CD14-positive monocyte (primary cell): ENCODE measurements around the gene DYNC1LI1. TPM values are rescaled to one million over a fixed set of nuclear protein-coding genes. Genes with fewer than 3 reads are reported as not detected.
A peak's percentile ranks its signal among the peaks of the same experiment; 100 is the strongest.

ENCODE experiments used
- DNase-seq, 3 donors: peaks; one replicate each; pipeline ENCODE4 v3.0.0-alpha.2; 2011 to 2022
- H2AFZ ChIP-seq: 2 replicates; pipeline ENCODE4 v1.6.0; 2012; ENCODE audit warnings: mild to moderate bottlenecking, low read depth, low read length, inconsistent platforms; ENCODE audit not compliant: insufficient read depth, poor library complexity, severe bottlenecking
- H3K27ac ChIP-seq, 2 donors: 1 replicate in 1 of 2; 2 replicates in 1 of 2; pipeline ENCODE4 v1.5.1; 2012 to 2013; ENCODE audit warnings: low read length in 2 of 2, control low read depth in 1 of 2, inconsistent platforms in 1 of 2, low read depth in 1 of 2, mild to moderate bottlenecking in 1 of 2
- H3K27me3 ChIP-seq, 2 donors: one replicate each; pipeline versions ENCODE4 v1.6.0 to v1.6.1; 2011 to 2013; ENCODE audit warnings: low read length in 2 of 2; ENCODE audit not compliant: control insufficient read depth in 2 of 2, insufficient read depth in 2 of 2
- H3K36me3 ChIP-seq, 2 donors: replicated peaks in 1 of 2; 1 replicate in 1 of 2; 2 replicates in 1 of 2; pipeline versions ENCODE4 v1.5.1 to v1.6.1; 2012 to 2013; ENCODE audit warnings: low read length in 2 of 2, control low read depth in 1 of 2, inconsistent platforms in 1 of 2, mild to moderate bottlenecking in 1 of 2; ENCODE audit not compliant: insufficient read depth in 2 of 2, control insufficient read depth in 1 of 2
- H3K4me1 ChIP-seq, 2 donors: 1 replicate in 1 of 2; 2 replicates in 1 of 2; pipeline versions ENCODE4 v1.5.1 to v1.6.1; 2012 to 2013; ENCODE audit warnings: low read length in 2 of 2, control low read depth in 1 of 2, inconsistent platforms in 1 of 2, mild to moderate bottlenecking in 1 of 2, moderate library complexity in 1 of 2; ENCODE audit not compliant: insufficient read depth in 2 of 2, control insufficient read depth in 1 of 2
- H3K4me2 ChIP-seq: replicated peaks from 2 replicates; pipeline ENCODE3; 2012; ENCODE audit warnings: low read length, moderate library complexity, mild to moderate bottlenecking; ENCODE audit not compliant: poor library complexity, severe bottlenecking; ENCODE audit errors: extremely low read depth
- H3K4me3 ChIP-seq, 3 experiments: fragments of 200-600 bp in 1 of 3; sonication (generic) in 1 of 3; replicated peaks in 1 of 3; 1 replicate in 2 of 3; 2 replicates in 1 of 3; pipeline ENCODE4 v1.5.1; 2011 to 2013; ENCODE audit warnings: low read length in 3 of 3, mild to moderate bottlenecking in 3 of 3, control low read depth in 2 of 3, low read depth in 2 of 3, inconsistent platforms in 1 of 3, moderate library complexity in 1 of 3
- H3K79me2 ChIP-seq: 2 replicates; pipeline ENCODE4 v1.6.0; 2012; ENCODE audit warnings: mild to moderate bottlenecking, control low read depth, inconsistent platforms, low read length, moderate library complexity; ENCODE audit not compliant: insufficient read depth
- H3K9ac ChIP-seq: 2 replicates; pipeline ENCODE4 v1.6.0; 2017; ENCODE audit warnings: low read length, mild to moderate bottlenecking; ENCODE audit not compliant: insufficient read depth, poor library complexity, severe bottlenecking
- H3K9me3 ChIP-seq, 2 donors: replicated peaks in 1 of 2; 1 replicate in 1 of 2; 2 replicates in 1 of 2; pipeline versions ENCODE4 v1.5.1 to v1.6.1; 2012 to 2013; ENCODE audit warnings: low read length in 2 of 2, control low read depth in 1 of 2; ENCODE audit not compliant: control insufficient read depth in 1 of 2, insufficient read depth in 1 of 2
- H4K20me1 ChIP-seq: 2 replicates; pipeline ENCODE4 v1.6.0; 2012; ENCODE audit warnings: mild to moderate bottlenecking, low read length, control low read depth, moderate library complexity; ENCODE audit not compliant: insufficient read depth
- H3K27ac Mint-ChIP-seq, 7 donors: one replicate each; pipeline ENCODE4 v1.8.0; 2020; ENCODE audit warnings: mild to moderate bottlenecking in 7 of 7, mixed read lengths in 7 of 7, moderate library complexity in 6 of 7, inconsistent platforms in 2 of 7
- H3K27me3 Mint-ChIP-seq, 3 donors: one replicate each; pipeline ENCODE4 v1.8.0; 2021 to 2022; ENCODE audit warnings: low read depth in 3 of 3, mild to moderate bottlenecking in 3 of 3, mixed read lengths in 3 of 3, moderate library complexity in 3 of 3, inconsistent platforms in 1 of 3
- H3K36me3 Mint-ChIP-seq, 2 donors: one replicate each; pipeline ENCODE4 v1.8.0; 2020; ENCODE audit warnings: mixed read lengths in 2 of 2, inconsistent platforms in 1 of 2, mild to moderate bottlenecking in 1 of 2
- H3K4me1 Mint-ChIP-seq: one replicate; pipeline ENCODE4 v1.8.0; 2020; ENCODE audit warnings: mild to moderate bottlenecking, mixed read lengths
- H3K4me3 Mint-ChIP-seq, 2 donors: one replicate each; pipeline ENCODE4 v1.8.0; 2020; ENCODE audit warnings: mild to moderate bottlenecking in 2 of 2, mixed read lengths in 2 of 2, moderate library complexity in 1 of 2
- H3K9me3 Mint-ChIP-seq, 7 donors: one replicate each; pipeline ENCODE4 v1.8.0; 2020 to 2022; ENCODE audit warnings: mixed read lengths in 7 of 7, mild to moderate bottlenecking in 6 of 7, moderate library complexity in 6 of 7, inconsistent platforms in 2 of 7
- WGBS: methylation state at CpG from one replicate; pipeline ENCODE4 v1.1.5; 2013; ENCODE audit warnings: missing lambda C conversion rate; ENCODE audit not compliant: insufficient coverage; 5-methylcytosine and 5-hydroxymethylcytosine counted together
- intact Hi-C, 2 donors: fragments of 100-400 bp; cut with micrococcal nuclease; formaldehyde crosslinking; loops; one replicate each; pipeline versions ENCODE4 v1.15.0 to v1.15.1; 2023
- polyA plus RNA-seq, 3 donors: library from polyadenylated mRNA; depleted of rRNA in 1 of 3; unstranded in 2 of 3; stranded (reverse) in 1 of 3; fragments of 300-500 nt in 2 of 3; fragments of >200 nt in 1 of 3; fragmentation: Illumina TruSeq in 2 of 3; gene quantifications; 1 replicate in 2 of 3; 2 replicates in 1 of 3; pipeline ENCODE4 v1.2.3, GENCODE V29; 2012 to 2021
- TF ChIP-seq, protein P1 (sequence below): fragments of 200-600 bp; IDR thresholded peaks from one replicate; pipeline ENCODE4 v1.8.0; 2022; ENCODE audit warnings: antibody characterized with exemption, mild to moderate bottlenecking

The DYNC1LI1 gene
- polyA plus RNA-seq, 3 donors, result 23.5 to 50.1 (median 46.8) TPM

DNA sequence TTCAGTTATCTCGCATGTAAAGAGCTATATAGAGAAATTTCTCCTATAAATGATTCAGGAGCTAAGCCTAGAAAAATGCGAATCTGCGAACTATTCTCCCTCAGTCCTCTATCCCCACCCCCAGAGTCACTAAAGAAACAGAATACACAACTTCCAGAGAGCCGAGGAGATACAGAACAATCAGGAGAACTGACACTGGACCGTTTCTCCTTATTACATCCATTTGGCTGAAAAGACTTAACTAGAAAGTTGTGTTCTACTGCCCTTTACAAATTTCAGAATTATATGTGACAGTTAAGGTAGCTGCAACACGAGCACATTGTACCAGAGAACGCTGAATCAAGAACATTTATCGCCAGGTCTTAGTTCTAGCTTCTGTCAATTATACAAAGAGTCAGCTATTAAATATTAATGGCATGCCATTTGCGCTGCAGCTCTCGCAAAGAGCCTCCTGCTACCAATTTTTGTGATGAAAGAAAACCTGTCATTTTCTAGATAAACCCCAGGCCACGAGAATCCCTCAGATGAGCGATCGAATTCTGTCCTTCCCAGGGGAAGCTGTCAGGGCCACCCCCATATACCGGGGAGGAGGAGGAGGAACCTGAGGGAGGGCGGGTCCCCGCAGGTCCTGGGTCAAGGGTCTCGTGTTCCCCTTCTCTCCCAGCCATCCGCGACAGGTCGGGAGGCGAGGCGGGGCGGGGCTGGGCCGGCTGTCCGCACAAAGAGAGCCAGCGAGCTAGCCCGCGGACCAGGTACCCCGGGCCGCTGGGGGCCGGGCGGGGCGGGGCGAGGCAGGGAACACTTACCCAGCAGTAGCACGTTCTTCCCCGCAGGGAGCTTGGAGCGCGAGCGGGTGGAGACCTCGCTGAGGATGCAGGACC lies 878 bp downstream of the DYNC1LI1 start:
- H3K9me3 ChIP-seq, result no peaks in the 10 kb centered on the region
- H3K27ac ChIP-seq, result peak overlapping the region; percentile 91 to 92
- H3K4me3 Mint-ChIP-seq, result peak overlapping the region; percentile 92 to 93
- peaks cover 8 to 9% of the 10 kb centered on the region in 2 donors for H3K36me3 Mint-ChIP-seq
- H3K36me3 ChIP-seq, result peaks cover 7 to 15% of the 10 kb centered on the region in 2 donors
- H3K9me3 Mint-ChIP-seq, result no peaks in the 10 kb centered on the region
- intact Hi-C loops, result loop anchor here (5.0 to 10.0 kb wide), 4 partner anchors 52 to 165 kb away; partner anchors contain the start of gene CNOT10 (in 1 of the 2)
- peaks cover 50 to 53% of the 10 kb centered on the region in 2 donors for H3K4me1 ChIP-seq
- H2AFZ ChIP-seq, result peak overlapping the region; percentile 89
- peaks cover 61% of the 10 kb centered on the region for H3K79me2 ChIP-seq
- under 1% methylated on average over 27 of the region's 40 CpGs for WGBS
- H3K9ac ChIP-seq, result peak overlapping the region; percentile 91
- H3K27me3 Mint-ChIP-seq, result no peaks in the 10 kb centered on the region
- TF ChIP-seq, protein P1, sequence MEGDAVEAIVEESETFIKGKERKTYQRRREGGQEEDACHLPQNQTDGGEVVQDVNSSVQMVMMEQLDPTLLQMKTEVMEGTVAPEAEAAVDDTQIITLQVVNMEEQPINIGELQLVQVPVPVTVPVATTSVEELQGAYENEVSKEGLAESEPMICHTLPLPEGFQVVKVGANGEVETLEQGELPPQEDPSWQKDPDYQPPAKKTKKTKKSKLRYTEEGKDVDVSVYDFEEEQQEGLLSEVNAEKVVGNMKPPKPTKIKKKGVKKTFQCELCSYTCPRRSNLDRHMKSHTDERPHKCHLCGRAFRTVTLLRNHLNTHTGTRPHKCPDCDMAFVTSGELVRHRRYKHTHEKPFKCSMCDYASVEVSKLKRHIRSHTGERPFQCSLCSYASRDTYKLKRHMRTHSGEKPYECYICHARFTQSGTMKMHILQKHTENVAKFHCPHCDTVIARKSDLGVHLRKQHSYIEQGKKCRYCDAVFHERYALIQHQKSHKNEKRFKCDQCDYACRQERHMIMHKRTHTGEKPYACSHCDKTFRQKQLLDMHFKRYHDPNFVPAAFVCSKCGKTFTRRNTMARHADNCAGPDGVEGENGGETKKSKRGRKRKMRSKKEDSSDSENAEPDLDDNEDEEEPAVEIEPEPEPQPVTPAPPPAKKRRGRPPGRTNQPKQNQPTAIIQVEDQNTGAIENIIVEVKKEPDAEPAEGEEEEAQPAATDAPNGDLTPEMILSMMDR, result no peak
- no peaks in the 10 kb centered on the region for H3K27me3 ChIP-seq
- DNase-seq, result peak; percentile 27 to 43 (median 43)
- H3K4me3 ChIP-seq, result peak overlapping the region; percentile 81 to 92 (median 84)
- H3K4me1 Mint-ChIP-seq, result peaks cover 42% of the 10 kb centered on the region
- peak overlapping the region; percentile 89 for H3K4me2 ChIP-seq
- H3K27ac Mint-ChIP-seq, result peak overlapping the region; percentile 74 to 89 (median 87)
- peaks cover 51% of the 10 kb centered on the region for H4K20me1 ChIP-seq

DNA sequence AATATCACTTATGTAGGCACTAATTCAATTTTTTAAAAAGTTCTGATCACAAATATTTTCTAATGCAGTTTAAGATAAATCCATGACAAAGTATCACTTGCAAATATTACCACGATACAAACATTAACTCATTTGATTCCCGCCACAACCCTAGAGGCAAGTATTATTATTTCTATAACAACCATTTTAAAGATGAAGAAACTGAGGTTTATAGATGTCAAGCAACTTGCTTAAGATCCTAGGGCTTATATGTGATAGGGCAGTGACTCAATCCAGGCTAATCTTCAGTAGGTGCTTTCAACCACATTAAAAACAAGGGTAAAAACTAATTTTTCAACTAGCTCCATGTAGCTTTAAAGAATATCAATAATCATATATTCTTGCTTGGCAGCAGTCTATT lies 1.7 kb downstream of the DYNC1LI1 start:
- Histone ChIP-seq H3K79me2 (peaks cover 69% of the 10 kb centered on the region), H3K4me3 (peak overlapping the region in 1 of 3 experiments; percentile 84), H3K27me3 (no peaks in the 10 kb centered on the region), H3K27ac (no peak overlapping the region), H3K4me2 (peak overlapping the region; percentile 89), H2AFZ (no peak overlapping the region), H3K4me1 (peaks cover 46 to 51% of the 10 kb centered on the region in 2 donors), H3K9ac (no peak overlapping the region), H4K20me1 (peaks cover 60% of the 10 kb centered on the region), H3K9me3 (no peaks in the 10 kb centered on the region), H3K36me3 (peaks cover 7 to 18% of the 10 kb centered on the region in 2 donors)
- H3K27ac Mint-ChIP-seq, result no peak overlapping the region
- peak overlapping the region; percentile 92 to 93 for H3K4me3 Mint-ChIP-seq
- no CpG with 5 or more reads among the region's 2 CpGs for WGBS
- H3K9me3 Mint-ChIP-seq, result no peaks in the 10 kb centered on the region
- intact Hi-C loops, result no loop called here
- DNase-seq, result no peak
- peaks cover 8 to 14% of the 10 kb centered on the region in 2 donors for H3K36me3 Mint-ChIP-seq
- H3K27me3 Mint-ChIP-seq, result no peaks in the 10 kb centered on the region
- H3K4me1 Mint-ChIP-seq, result peaks cover 43% of the 10 kb centered on the region
- TF ChIP-seq, protein P1, result no peak
